GM12801 (cell line): ENCODE data around the gene EFCAB9.

Experiments used
- TF ChIP-seq, protein P1 (sequence below): IDR thresholded peaks from one replicate; pipeline ENCODE4 v1.5.1; 2011; ENCODE audit warnings: control low read depth; ENCODE audit not compliant: insufficient read length; ENCODE audit errors: extremely low read depth

EFCAB9 gene

DNA sequence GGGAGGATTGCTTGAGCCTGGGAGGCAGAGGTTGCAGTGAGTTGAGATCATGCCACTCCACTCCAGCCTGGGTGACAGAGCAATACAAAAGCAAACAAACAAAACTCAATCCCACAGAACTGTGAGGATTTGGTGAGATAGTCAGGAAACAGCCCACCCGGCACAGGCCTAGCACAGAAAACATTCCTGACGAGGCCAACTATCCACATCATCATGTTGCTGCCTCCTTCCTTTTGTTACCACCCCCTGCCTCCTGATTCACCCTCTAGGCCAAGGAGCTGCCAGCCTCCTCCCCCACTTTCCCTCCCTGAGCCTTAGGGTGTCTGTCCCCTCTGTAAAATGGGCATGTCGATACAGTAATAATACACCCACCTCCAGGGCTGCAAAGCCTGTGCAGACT, 44.9 kb upstream of the EFCAB9 start:
- TF ChIP-seq, protein P1, sequence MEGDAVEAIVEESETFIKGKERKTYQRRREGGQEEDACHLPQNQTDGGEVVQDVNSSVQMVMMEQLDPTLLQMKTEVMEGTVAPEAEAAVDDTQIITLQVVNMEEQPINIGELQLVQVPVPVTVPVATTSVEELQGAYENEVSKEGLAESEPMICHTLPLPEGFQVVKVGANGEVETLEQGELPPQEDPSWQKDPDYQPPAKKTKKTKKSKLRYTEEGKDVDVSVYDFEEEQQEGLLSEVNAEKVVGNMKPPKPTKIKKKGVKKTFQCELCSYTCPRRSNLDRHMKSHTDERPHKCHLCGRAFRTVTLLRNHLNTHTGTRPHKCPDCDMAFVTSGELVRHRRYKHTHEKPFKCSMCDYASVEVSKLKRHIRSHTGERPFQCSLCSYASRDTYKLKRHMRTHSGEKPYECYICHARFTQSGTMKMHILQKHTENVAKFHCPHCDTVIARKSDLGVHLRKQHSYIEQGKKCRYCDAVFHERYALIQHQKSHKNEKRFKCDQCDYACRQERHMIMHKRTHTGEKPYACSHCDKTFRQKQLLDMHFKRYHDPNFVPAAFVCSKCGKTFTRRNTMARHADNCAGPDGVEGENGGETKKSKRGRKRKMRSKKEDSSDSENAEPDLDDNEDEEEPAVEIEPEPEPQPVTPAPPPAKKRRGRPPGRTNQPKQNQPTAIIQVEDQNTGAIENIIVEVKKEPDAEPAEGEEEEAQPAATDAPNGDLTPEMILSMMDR: no peak

DNA sequence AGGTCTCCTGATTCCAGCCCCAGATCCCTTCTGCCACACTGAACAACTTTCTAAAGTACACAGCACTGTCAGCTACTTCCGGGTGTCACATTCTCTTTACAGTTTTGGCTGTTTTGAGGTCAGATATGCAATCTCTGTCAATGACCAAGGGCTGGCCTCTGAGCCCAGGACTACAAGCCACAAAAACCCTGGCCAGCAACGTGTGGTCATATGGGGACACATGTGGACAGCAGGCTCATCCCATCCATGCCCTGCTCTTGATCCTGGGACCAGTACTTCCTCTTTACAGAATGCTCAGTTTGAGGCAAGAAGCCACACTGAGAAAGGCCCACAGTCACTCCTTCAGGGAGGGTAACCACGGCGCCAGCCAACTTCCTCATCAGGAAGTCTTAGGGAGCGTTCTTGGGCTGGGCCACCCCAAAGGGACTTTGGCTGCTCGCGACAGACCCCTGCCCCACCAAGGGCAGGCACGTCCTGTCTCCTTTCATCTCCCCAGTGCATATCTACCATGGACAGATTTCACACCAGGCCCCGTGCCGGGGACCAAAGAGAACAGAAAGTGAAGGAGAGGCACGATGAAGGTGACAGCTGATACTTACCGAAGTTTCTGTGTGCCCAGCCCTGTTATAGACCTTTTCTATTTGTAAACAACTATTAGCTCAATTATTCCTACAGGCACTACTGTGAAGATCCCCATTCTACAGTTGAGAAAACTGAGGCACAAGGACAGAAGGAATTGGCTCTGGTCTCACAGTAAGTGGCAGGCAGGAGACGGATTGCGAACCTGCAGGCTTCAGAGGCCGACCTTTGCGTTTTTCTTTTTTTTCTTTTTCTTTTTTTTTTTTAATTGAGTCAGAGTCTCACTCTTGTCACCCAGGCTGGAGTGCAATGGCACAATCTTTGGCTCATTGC, 43.2 kb upstream of the EFCAB9 start:
- TF ChIP-seq, protein P1: no peak

DNA sequence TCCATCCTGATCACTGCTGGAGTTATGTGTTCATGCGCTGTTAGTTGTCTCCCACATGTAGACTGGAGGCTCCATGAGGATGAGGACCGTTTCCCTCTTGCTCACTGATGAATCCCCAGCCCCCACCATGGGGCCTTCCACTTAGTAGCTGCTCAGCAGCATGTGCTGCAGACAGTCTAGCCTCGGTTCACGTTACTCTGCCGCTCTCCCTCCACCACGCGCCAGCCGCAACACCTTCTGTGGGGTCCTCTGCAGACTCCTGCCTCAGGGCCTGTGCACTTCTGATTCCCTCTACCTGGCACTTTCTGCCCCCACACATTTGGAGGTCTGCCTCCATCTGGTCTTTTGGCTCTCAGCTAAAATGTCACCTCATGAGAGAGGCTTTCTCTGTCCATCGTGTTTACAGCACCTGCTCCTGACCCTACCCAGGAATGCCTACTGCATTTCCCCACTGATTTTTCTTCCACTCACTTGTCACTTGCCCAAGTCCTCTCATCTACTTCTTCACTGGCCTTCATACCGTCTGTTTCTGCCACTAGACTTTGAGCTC, 42.2 kb upstream of the EFCAB9 start:
- TF ChIP-seq, protein P1: no peak

DNA sequence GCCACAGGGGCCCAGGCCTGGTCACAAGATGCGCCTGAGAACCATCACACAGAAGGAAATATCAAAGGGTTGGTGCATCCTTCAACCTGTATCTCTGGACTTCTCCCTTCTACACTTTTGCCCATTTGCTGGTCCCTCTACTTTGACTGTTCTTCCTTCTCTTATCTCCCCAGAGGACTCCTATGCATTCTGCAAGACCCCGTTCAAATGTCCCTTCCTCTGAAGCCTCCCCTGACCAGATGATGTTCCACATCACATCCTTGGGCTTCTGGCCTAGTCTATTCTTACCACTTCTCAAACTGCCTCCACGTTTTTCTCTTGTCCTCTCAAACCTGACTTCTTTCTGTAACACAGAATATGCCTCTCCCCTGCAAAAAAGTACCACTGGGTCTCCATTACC, 40.3 kb upstream of the EFCAB9 start:
- TF ChIP-seq, protein P1: no peak

DNA sequence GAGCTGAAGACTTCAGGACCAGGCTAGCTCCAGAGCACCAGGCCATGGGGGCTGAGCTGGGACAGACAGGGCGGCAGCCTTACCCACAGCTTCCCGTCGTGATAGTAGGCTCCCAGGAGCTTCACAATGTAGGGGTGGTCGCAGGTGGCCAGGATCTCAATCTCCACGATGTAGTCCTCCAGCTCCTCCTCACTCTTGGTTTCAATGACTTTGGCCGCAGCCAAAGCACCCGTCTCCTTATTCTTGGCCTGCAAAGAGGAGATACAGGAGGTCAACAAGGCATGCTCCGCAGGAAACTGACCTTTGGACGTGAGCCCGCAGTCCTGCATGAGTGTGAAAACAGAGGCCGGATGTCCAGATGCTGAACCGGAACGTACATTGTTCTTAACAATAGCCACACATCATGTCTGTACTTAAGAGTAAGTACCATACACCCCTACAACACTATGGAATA, 37.4 kb upstream of the EFCAB9 start:
- TF ChIP-seq, protein P1: no peak

DNA sequence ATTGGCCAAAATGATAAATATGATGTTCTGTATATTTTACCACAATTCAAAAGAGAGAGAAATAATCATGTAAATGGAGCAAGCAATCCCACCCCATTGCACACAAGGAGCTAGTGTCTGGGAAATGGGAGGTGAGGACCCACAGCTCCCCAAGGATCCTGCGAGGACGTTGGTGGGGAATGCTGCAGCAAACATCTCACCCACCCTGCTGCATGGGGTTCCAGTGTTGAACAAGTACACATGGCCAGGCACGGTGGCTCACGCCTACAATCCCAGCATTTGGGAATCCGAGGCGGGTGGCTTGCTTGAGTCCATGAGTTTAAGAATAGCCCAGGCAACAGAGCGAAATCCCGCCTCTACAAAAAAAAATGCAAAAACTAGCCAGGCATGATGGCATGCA, 35.0 kb upstream of the EFCAB9 start:
- TF ChIP-seq, protein P1: no peak

DNA sequence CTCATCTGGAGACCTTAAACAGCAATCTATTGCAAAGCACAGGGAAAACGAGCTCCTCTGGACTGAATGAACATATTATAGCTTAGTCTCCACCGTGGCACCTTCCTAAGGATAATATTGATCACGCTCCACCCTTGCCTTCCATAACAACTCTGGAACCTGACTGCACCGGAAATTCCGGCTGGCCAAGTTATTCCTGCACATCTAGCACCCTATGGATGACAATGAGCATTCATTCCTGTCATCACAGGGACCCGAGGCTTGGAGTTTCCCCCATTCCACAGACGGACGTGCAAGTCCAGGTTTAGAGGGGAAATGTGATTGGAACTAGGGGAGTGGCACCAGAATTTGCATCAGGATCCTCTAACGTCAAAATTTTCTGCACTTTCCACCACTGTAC, 33.5 kb upstream of the EFCAB9 start:
- TF ChIP-seq, protein P1: no peak
